NCI-H748 treated with DMSO at 0.1 percent for 48 hours (cell line): ENCODE measurements around the gene ATF6.
"Not testable (repeated sequence)": the region's sequence is repeated elsewhere in the genome, so short reads cannot be mapped to it uniquely, and the experiment has no call there.

Source experiments
- DNase-seq: peaks from one replicate; lab custom pipeline; 2025; lab: John Stamatoyannopoulos, UW

Gene ATF6

GRCh38 chr1:161733526-161733925, 32.6 kb upstream of the ATF6 start:
- no peak for DNase-seq

- no peak for DNase-seq
These were observed 30.3 kb upstream of the ATF6 start for GRCh38 chr1:161735837-161736236.

GRCh38 chr1:161736335-161736969, 29.7 kb upstream of the ATF6 start:
- DNase-seq, result no peak

DNA sequence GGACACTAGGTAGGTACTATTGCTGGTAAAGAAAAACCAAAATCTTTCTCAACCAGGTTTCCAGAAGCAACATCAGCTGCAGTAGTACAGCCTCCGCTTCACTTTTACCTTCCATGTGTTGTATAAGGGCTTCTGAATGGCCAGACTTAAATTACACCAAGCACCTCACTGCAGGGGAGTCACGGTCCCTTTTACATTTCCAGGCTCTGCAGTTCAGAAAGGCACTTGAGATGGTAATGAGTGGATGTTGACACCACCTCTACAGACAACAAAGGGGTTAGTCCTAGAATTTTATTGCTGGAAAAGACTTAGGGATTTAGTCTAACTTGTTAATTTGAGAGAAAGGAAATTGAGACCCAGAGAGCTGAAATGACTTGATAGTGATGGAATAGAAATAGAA, 28.5 kb upstream of the ATF6 start:
- no peak for DNase-seq

DNA sequence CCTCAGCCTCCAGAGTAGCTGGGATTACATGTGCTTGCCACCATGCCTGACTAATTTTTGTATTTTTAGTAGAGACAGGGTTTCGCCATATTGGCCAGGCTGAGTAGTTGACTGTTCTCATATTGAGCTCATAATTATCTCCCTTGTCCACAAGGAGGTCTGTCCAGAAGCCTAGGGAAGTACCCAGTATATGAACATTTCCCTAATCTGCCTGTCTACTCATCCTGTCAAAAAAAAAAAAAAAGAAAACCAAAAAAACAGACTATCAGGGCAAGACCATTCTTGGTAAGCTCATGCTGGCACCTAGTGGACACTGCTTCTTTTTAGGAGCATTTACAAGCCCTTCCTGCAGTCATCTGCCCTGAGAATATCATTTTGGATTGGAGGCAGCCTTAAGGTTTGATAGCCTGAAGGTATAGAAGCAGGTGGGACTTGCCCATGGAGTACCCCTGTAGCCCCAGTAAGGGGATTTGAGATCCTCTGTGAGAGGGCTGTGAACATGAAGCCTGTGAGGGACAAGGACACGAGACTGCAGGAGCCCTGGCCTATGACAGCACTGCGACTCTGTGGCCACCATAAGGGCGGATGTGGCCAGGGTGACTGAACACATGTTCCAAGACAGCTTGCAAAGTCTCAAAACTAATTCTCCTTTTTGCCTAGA, 27.4 kb upstream of the ATF6 start:
- peak; percentile 29 for DNase-seq

DNA sequence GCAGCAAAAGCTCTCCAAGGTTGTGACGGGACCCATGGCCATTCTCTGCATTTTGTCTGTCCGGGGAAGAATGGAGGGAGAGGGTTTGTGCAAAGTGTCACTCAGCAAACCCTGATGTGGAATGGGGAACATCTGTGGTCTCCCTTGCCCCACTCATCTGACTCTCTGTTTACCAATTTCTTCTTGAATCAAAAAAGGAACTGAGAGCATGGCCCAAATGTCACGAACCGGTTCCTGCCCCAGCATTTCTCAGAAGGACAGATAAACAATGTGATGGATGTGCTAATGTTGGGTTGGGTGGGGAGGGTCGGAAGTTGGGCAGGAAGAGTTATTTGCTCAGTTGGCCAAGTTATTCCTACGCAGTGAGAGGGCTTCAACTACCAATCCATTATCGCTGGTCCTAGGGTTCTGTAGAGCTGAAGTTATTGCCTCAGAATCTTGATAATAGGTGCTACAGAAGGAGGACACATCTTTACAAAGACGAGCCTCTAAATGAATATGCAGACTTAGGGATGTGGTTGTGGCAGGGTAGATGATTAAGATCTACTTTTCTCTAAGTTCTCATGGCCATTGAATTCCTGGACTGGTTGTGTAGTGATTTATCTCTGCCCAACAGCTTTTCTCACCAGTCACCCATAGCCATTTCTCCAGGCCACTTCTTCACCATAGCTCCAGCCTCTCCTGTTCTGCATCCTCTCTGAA, 26.1 kb upstream of the ATF6 start:
- no peak for DNase-seq

DNA sequence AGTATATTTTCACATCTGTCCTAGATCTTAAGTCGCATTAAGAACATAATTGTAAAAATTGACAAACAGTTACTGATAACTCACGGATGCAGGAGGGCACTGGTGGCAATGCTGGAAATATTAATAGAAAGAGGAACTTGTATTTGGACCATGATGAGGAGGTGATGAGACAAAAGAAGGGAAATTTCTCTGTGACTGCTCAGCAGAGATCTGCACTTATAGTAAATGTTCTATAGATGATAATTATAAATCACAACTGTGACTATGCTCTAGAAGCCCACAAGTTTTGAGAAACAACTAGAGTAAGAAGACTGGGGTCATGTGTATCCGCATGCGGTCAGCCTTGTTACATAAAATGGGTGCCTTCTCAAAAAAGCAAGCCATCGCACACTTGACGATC, 25.2 kb upstream of the ATF6 start:
- no peak for DNase-seq

GRCh38 chr1:161743231-161743630, 22.9 kb upstream of the ATF6 start:
- no peak for DNase-seq

- DNase-seq, result no peak
These were observed 18.3 kb upstream of the ATF6 start for GRCh38 chr1:161747801-161748200.

DNA sequence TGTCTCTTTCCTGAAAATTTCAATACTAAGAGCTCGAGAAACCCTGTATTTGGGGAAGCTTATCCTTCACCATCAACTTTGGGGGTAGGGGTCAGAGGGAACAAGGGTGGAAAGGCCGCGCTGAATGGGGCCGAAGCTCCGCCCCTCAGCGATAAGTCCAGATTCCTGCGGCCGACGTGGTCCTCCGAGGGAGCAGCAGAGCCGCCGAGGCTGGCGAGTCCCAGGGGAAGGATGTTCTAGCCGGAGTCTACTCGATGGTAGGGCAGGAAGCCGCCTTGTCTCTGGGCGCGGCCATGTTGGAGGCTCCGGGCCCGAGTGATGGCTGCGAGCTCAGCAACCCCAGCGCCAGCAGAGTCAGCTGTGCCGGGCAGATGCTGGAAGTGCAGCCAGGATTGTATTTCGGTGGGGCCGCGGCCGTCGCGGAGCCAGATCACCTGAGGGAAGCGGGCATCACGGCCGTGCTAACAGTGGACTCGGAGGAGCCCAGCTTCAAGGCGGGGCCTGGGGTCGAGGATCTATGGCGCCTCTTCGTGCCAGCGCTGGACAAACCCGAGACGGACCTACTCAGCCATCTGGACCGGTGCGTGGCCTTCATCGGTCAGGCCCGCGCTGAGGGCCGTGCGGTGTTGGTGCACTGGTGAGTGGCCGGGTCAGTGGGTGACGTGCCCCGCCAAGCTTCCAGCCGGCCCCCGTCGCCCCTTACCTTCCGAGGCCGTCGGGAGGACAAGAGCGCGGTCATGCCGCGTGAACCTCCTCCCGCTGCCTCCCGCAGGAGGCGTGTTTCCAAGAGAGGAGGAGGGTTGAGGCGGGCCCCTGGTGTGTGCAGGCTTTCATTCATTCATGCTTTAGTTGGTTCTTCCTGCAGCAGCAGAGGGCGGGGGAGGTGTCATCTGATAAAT, 16.4 kb upstream of the ATF6 start, which contains the start of gene DUSP12:
TSS of gene DUSP12 (plus strand) at position 278 of the 899 bp plus-strand sequence. CDS start at position 294, 16 bp downstream.
- peak; percentile 89 for DNase-seq

DNA sequence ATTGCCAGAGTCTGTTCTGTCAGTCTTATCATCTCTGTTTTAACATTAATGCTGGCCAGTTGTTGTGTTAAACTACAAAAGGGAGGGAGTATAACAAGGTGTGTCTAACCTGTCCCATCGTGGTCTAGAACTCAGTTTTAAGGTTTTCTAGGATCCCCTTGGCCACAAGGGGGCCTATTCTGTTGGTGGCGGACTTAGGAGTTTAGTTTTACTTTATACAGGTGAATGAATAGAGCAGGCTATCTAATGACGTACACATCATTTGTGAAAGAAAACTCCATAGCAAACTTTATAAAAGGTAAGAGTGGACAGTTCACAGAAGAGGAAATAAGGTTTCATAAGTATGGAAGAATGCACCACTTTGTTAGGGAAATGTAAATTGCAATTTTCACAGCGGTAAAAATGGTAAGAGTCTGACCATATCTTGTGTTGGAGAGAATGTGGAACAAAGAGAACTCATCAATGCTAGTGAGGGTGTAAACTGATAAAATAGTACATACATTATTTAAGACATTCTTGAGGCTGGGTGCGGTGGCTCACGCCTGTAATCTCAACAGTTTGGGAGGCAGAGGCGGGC, 2.5 kb upstream of the ATF6 start:
- DNase-seq, result no peak

GRCh38 chr1:161768461-161768860, 2.3 kb downstream of the ATF6 start:
- DNase-seq, result no peak

DNA sequence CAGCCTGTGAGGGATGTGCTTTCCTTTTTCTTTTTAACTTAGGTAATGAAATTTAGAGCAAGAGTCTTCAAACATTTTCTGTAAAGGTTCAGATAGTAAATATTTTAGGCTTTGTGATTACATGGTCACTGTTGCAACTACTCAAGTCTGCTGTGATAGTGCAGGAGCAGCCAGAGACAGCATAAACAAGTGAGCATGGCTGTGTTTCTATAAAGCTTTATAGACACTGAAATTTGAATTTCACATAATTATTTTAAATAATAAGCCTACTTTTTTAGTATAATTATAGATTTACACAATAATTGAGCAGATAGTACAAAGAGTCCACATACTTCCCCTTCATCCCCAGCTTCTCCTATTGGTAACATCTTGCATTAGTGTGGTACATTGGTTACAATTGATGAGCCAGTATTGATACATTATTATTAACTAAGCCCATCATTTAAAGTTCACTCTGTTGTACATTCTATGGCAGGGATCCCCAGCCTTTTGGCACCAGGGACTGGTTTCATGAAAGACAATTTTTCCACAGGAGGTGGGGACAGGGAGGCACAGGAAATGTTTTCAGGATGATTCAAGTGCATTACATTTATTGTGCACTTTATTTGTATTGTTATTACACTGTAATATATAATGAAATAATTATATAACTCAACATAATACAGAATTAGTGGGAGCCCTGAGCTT, 3.0 kb downstream of the ATF6 start:
- DNase-seq, result no peak

DNA sequence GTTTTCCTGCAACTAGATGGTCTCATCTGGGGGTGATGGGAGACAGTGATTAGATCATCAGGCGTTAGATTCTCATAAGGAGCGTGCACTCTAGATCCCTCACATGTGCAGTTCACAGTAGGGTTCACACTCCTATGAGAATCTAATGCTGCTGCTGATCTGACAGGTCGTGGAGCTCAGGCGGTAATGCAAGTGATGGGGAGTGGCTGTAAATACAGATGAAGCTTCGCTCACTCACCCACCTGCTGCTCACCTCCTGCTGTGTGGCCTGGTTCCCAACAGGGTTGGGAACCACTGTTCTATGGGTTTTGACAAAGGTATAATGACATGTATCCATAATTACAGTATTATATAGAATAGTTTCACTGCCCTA, 3.5 kb downstream of the ATF6 start:
- DNase-seq, result not testable (repeated sequence)

- no peak for DNase-seq
These were observed 4.1 kb downstream of the ATF6 start for GRCh38 chr1:161770250-161770649.

GRCh38 chr1:161771161-161771560, 5.0 kb downstream of the ATF6 start:
- DNase-seq, result no peak

DNA sequence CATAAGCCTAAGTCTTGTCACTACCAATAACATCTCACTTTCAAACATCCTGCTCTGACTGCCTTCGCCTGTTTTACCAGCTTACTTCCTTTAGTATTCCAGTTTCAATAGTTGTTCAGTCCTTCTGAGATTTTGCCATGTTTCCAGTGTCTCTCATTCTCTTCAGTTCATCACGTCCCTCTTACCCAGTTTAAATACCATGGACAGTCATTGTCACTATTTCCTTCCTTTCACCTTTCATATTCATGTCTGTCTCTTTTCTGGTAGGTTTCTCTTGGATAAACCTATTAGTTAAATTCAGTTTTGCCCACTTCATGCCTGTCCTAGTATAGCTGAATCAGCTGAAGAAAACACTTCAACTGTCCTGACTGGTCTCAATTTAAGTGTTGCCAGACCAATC, 5.9 kb downstream of the ATF6 start:
- no peak for DNase-seq

- no peak for DNase-seq
These were observed 6.3 kb downstream of the ATF6 start for GRCh38 chr1:161772397-161772796.

GRCh38 chr1:161773791-161774190, 7.7 kb downstream of the ATF6 start:
- no peak for DNase-seq

DNA sequence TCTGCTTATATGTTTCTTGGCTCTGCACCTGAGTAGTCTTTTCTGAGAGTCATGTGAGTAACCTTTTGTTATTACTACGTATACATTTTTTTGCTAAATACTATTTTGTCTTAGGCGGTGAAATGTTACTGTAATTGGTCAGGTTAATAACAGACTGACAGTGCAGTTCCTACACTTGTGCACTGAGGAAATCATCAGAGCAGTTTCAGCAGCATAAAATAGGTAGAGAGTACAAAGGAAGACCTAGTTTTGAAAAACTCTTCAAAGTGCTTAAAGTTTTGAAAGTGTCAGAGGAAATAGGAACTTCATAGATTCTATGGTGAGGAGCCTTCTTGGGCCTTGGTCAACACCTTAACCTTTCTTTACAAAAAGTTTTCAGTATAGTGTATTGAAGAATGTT, 11.1 kb downstream of the ATF6 start:
- no peak for DNase-seq

DNA sequence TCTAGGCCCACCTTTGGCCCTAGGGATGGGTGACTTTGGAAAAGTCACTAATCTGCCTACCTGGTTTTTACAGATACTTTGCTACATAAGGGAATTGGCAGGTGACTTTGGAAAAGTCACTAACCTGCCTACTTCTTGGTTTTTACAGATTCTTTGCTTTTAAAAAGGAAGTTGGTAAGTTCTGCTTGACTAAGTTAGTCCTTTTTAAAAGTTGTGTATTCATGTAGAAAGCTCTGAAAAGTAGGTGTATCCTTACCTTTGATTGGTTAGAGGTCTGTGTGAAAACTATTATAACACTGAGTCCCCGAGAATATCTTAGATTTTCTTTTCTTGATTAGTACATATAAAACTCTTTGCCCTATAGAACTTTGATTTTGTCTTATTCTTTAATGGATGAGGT, 12.4 kb downstream of the ATF6 start:
- no peak for DNase-seq
